Measurements from ENCODE around the gene EIF2B4. TPM values are rescaled to one million over a fixed set of nuclear protein-coding genes. Genes with fewer than 3 reads are reported as not detected.

EIF2B4 gene
- total and polyA plus RNA-seq, 2 of the 13 experiments (the other 11 are each of a cell fraction or from before 2014, with no cell fraction given): 91.5 to 96.4 TPM

DNA sequence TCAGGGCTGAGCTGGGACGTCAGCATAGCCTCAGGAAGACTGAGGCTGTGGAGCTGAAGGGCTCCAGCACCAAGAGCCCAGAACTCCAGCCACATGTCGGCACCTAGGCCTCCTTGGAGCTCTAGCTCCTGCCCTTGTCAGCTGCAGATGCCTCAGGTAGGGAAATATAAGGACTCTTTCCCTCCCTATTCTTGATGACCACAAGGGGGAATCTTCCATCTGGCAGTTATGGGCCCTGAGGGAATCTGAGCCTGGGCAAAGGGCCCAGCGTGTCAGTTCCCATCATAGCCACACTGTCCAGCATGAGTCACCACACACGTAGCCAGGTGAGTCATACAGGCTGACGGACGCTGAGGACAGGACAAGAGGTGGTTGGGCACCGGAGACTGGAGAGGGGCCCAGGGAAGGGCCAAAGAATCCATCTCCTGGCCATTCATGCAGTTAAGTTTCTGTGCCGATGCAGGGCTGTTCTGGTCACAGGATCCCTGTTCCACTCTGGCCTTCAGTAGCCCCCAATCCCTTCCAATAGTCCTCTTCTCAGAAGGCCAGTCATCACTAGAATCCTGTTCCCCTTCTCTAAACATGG is 49.1 kb downstream of the EIF2B4 start (continued):
- TF ChIP-seq, protein P1, sequence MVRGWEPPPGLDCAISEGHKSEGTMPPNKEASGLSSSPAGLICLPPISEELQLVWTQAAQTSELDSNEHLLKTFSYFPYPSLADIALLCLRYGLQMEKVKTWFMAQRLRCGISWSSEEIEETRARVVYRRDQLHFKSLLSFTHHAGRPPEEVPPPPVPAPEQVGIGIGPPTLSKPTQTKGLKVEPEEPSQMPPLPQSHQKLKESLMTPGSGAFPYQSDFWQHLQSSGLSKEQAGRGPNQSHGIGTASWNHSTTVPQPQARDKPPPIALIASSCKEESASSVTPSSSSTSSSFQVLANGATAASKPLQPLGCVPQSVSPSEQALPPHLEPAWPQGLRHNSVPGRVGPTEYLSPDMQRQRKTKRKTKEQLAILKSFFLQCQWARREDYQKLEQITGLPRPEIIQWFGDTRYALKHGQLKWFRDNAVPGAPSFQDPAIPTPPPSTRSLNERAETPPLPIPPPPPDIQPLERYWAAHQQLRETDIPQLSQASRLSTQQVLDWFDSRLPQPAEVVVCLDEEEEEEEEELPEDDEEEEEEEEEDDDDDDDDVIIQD (CRISPR knock-in tag; IDR thresholded peaks at IDR 0.05; ENCODE audit: low read depth): peak; percentile 92; the same call in 1 of the 2 replicates
- TF ChIP-seq TEAD2 (CRISPR knock-in tag; IDR thresholded peaks at IDR 0.05) (no peak), ZNF33B (CRISPR knock-in tag; IDR thresholded peaks at IDR 0.05) (peak; percentile 82; the same call in 1 of the 2 replicates), ZNF879 (CRISPR knock-in tag; IDR thresholded peaks at IDR 0.05) (no peak), HOXA3 (CRISPR knock-in tag; IDR thresholded peaks at IDR 0.05) (peak; percentile 96; the same call in 1 of the 2 replicates), GABPB1 (CRISPR knock-in tag; IDR thresholded peaks at IDR 0.05) (peak; percentile 60), IRF2 (CRISPR knock-in tag; IDR thresholded peaks at IDR 0.05) (peak; percentile 96), ZNF264 (CRISPR knock-in tag; IDR thresholded peaks at IDR 0.05) (no peak), ZNF75D (CRISPR knock-in tag; IDR thresholded peaks at IDR 0.05; ENCODE audit: borderline replicate concordance) (no peak), NFIB (CRISPR knock-in tag; IDR thresholded peaks at IDR 0.05; ENCODE audit: borderline replicate concordance) (no peak), ZNF317 (CRISPR knock-in tag; IDR thresholded peaks at IDR 0.05) (peak; percentile 45; the same call in 1 of the 2 replicates), ZNF34 (CRISPR knock-in tag; IDR thresholded peaks at IDR 0.05; ENCODE audit: borderline replicate concordance) (no peak), RARA (CRISPR knock-in tag; IDR thresholded peaks at IDR 0.05) (peak; percentile 64), ZMYM3 (CRISPR knock-in tag; IDR thresholded peaks at IDR 0.05) (no peak; the same call in 1 of the 2 replicates), SYNCRIP (IDR thresholded peaks at IDR 0.05; ENCODE audit: insufficient read depth, low read depth, low read length) (no peak)
- TF ChIP-seq, protein P2, sequence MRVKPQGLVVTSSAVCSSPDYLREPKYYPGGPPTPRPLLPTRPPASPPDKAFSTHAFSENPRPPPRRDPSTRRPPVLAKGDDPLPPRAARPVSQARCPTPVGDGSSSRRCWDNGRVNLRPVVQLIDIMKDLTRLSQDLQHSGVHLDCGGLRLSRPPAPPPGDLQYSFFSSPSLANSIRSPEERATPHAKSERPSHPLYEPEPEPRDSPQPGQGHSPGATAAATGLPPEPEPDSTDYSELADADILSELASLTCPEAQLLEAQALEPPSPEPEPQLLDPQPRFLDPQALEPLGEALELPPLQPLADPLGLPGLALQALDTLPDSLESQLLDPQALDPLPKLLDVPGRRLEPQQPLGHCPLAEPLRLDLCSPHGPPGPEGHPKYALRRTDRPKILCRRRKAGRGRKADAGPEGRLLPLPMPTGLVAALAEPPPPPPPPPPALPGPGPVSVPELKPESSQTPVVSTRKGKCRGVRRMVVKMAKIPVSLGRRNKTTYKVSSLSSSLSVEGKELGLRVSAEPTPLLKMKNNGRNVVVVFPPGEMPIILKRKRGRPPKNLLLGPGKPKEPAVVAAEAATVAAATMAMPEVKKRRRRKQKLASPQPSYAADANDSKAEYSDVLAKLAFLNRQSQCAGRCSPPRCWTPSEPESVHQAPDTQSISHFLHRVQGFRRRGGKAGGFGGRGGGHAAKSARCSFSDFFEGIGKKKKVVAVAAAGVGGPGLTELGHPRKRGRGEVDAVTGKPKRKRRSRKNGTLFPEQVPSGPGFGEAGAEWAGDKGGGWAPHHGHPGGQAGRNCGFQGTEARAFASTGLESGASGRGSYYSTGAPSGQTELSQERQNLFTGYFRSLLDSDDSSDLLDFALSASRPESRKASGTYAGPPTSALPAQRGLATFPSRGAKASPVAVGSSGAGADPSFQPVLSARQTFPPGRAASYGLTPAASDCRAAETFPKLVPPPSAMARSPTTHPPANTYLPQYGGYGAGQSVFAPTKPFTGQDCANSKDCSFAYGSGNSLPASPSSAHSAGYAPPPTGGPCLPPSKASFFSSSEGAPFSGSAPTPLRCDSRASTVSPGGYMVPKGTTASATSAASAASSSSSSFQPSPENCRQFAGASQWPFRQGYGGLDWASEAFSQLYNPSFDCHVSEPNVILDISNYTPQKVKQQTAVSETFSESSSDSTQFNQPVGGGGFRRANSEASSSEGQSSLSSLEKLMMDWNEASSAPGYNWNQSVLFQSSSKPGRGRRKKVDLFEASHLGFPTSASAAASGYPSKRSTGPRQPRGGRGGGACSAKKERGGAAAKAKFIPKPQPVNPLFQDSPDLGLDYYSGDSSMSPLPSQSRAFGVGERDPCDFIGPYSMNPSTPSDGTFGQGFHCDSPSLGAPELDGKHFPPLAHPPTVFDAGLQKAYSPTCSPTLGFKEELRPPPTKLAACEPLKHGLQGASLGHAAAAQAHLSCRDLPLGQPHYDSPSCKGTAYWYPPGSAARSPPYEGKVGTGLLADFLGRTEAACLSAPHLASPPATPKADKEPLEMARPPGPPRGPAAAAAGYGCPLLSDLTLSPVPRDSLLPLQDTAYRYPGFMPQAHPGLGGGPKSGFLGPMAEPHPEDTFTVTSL (CRISPR knock-in tag; IDR thresholded peaks at IDR 0.05; ENCODE audit: borderline replicate concordance): no peak; the same call in 1 of the 2 replicates
- TF ChIP-seq, protein P3, sequence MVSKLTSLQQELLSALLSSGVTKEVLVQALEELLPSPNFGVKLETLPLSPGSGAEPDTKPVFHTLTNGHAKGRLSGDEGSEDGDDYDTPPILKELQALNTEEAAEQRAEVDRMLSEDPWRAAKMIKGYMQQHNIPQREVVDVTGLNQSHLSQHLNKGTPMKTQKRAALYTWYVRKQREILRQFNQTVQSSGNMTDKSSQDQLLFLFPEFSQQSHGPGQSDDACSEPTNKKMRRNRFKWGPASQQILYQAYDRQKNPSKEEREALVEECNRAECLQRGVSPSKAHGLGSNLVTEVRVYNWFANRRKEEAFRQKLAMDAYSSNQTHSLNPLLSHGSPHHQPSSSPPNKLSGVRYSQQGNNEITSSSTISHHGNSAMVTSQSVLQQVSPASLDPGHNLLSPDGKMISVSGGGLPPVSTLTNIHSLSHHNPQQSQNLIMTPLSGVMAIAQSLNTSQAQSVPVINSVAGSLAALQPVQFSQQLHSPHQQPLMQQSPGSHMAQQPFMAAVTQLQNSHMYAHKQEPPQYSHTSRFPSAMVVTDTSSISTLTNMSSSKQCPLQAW (CRISPR knock-in tag; IDR thresholded peaks at IDR 0.05): peak; percentile 96
- TF ChIP-seq, protein P4, sequence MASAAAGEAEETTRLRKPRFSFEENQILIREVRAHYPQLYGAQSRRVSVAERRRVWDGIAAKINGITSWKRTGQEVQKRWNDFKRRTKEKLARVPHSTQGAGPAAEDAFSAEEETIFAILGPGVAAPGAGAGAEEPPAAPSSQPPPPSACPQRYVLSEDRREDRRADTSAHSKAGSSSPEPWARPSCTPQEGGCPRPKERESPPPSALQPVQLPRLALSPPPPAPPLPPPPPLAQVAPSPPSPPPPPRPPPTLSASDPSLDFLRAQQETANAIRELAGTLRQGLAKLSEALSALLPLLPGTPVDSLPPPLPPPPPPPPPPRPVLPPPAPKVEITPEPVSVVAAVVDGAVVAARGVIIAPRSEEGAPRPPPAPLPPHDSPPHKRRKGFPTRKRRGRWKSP (CRISPR knock-in tag; IDR thresholded peaks at IDR 0.05): peak; percentile 65; the same call in 1 of the 2 replicates
- TF ChIP-seq, protein P5, sequence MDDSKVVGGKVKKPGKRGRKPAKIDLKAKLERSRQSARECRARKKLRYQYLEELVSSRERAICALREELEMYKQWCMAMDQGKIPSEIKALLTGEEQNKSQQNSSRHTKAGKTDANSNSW (CRISPR knock-in tag; IDR thresholded peaks at IDR 0.05; ENCODE audit: borderline replicate concordance): no peak
